ENCODE measurements around the gene SAXO1.
A peak's percentile ranks its signal among the peaks of the same experiment; 100 is the strongest.
"Not testable (repeated sequence)": the region's sequence is repeated elsewhere in the genome, so short reads cannot be mapped to it uniquely, and the experiment has no call there.

Gene SAXO1, protein sequence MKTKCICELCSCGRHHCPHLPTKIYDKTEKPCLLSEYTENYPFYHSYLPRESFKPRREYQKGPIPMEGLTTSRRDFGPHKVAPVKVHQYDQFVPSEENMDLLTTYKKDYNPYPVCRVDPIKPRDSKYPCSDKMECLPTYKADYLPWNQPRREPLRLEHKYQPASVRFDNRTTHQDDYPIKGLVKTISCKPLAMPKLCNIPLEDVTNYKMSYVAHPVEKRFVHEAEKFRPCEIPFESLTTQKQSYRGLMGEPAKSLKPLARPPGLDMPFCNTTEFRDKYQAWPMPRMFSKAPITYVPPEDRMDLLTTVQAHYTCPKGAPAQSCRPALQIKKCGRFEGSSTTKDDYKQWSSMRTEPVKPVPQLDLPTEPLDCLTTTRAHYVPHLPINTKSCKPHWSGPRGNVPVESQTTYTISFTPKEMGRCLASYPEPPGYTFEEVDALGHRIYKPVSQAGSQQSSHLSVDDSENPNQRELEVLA

DNA sequence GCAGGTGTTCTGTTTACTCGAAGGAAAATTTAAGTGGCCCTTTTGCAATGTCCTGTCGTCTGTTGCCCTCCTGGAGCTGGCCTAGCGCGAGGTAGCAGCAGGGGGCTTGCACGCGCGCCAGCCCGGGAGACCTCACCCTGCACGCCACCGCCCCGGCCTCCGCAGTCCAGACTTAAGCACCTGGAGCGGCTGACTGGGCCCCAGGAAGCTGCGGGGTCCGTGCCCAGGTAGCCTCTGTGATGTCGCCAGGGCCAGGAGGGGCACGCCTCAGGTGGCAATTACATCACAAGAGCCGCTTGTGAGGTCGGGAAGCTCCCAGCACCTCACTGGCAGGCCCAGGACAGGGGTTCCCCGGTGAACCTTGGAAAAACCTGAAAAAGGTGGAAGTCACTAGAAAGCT, at the start of gene SAXO1:
TSS of gene SAXO1 (minus strand) at position 195 of the 400 bp plus-strand sequence. CDS start 301 bp downstream, outside the sequence.
- Histone ChIP-seq H3K27ac (no peak within 1 kb of the TSS), H3K4me3 (no peak within 1 kb of the TSS)

GRCh38 chr9:19074836-19075235, 41.8 kb upstream of the SAXO1 start:
- Histone ChIP-seq H3K4me3 (no peak overlapping the region), H3K27ac (no peak overlapping the region)

- no peak overlapping the region for H3K4me3 ChIP-seq
These were observed 41.2 kb upstream of the SAXO1 start for GRCh38 chr9:19074229-19074628.

GRCh38 chr9:19057033-19057432, 24.0 kb upstream of the SAXO1 start:
- no peak overlapping the region for H3K27ac ChIP-seq

More at GRCh38 chr9:19074229-19074628, 41.2 kb upstream of the SAXO1 start:
- no peak overlapping the region for H3K27ac ChIP-seq

DNA sequence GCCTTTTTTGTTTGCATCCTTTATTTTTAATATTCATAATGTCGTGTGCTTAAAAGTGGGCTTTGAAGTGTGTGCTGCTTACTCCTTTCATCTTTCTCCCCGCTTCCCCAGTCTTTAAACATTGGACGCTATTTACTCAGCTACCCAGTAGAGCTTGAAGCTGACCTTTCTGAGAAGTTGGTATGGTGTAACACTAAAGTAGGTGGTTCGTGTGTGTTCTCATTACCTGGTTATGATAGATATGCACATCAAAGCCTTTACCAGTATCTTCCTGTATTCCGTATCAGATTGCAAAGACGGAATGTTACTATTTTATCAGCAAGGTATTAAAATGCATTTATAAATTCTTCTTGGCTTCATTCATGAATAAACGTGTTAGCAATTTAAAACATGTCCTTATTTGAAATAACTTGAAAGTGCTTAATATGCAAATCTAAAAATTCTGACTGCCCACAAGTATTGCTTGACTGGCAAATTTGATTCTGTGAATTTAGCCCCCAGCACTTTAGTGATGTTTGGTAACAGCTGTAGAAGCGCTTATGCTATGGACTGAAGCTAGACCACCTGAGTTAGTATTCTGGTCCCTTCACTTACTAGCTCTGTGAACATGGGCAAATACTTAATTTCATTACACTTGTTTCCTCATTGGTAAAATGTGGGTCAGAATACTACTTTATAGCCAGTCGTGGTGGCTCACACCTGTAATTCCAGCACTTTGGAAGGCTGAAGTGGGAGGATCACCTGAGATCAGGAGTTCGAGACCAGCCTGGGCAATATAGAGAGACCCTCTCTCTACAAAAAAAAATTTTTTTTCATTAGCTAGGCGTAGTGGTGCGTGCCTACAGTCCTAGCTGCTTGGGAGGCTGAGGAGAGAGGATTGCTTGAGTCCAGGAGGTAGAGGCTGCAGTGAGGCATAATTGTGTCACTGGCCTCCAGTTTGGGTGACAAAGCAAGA, 17.9 kb upstream of the SAXO1 start:
- H3K4me3 ChIP-seq, result peak overlapping the region; percentile 53 to 93 (median 75)
- H3K27ac ChIP-seq, result peak overlapping the region in 11 of 21 experiments; percentile 93 to 100 (median 97)

More at GRCh38 chr9:19057033-19057432, 24.0 kb upstream of the SAXO1 start:
- H3K4me3 ChIP-seq, result no peak overlapping the region

DNA sequence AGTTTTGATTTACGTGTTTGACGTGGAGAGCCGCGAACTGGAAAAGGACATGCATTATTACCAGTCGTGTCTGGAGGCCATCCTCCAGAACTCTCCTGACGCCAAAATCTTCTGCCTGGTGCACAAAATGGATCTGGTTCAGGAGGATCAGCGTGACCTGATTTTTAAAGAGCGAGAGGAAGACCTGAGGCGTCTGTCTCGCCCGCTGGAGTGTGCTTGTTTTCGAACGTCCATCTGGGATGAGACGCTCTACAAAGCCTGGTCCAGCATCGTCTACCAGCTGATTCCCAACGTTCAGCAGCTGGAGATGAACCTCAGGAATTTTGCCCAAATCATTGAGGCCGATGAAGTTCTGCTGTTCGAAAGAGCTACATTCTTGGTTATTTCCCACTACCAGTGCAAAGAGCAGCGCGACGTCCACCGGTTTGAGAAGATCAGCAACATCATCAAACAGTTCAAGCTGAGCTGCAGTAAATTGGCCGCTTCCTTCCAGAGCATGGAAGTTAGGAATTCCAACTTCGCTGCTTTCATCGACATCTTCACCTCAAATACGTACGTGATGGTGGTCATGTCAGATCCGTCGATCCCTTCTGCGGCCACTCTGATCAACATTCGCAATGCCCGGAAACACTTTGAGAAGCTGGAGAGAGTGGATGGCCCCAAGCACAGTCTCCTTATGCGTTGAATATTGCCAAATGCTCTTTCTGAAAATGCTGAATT, 17.1 kb upstream of the SAXO1 start:
- peak overlapping the region; percentile 53 to 93 (median 75) for H3K4me3 ChIP-seq
- H3K27ac ChIP-seq, result peak overlapping the region; percentile 63 to 100 (median 94)

- Histone ChIP-seq H3K27ac (peak within 1 kb of the TSS; percentile 63 to 100 (median 94)), H3K4me3 (peak within 1 kb of the TSS; percentile 53 to 93 (median 75))
These were observed 16.2 kb upstream of the SAXO1 start, which contains the start of gene RRAGA for GRCh38 chr9:19048966-19049916. TSS of gene RRAGA (plus strand) at chr9:19049427. CDS start at chr9:19049660, 233 bp downstream.

DNA sequence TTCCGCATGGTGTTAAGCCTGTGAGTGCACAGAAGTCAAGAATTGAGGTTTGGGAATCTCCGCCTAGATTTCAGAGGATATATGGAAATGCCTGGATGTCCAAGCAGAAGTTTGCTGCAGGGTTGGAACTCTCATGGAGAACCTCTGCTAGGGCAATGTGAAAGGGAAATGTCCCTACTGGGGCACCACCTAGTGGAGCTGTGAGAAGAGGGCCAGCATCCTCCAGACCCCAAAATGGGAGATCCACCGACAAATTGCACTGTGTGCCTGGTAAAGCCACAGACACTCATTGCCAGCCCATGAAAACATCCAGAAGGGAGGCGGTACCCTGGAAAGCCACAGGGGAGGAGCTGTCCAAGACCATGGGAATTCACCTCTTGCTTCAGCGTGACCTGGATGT, 3.6 kb upstream of the SAXO1 start:
- no peak overlapping the region for H3K4me3 ChIP-seq

GRCh38 chr9:19032406-19032805, 603 bp downstream of the SAXO1 start:
- Histone ChIP-seq H3K27ac (no peak overlapping the region), H3K4me3 (no peak overlapping the region)

More for the DNA sequence above, 3.6 kb upstream of the SAXO1 start:
- no peak overlapping the region for H3K27ac ChIP-seq

DNA sequence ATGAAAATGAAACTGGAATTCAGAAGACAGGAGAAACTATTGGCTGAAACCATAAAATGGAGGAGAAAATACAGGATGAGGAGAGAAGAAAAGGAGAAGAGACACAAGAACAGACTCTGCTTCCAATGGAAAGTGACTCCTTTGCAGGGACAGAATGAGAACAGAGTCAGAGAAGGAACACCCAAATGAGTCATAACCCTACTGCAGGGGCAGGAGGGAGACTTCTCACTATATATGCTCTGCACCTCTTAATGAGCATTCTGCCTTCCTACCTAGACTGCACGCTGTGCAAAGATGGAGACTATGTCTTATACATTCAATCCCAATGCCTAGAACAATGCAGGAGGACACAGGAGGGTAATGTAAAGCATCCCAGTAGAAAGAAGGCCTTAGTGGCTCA, 2.1 kb downstream of the SAXO1 start:
- no peak overlapping the region for H3K27ac ChIP-seq
- no peak overlapping the region for H3K4me3 ChIP-seq

GRCh38 chr9:19028835-19029451, 4.1 kb downstream of the SAXO1 start:
- H3K4me3 ChIP-seq, result no peak overlapping the region
- H3K27ac ChIP-seq, result peak overlapping the region in 1 of 21 experiments; percentile 18

GRCh38 chr9:19027825-19028224, 5.2 kb downstream of the SAXO1 start:
- H3K27ac ChIP-seq, result no peak overlapping the region
- no peak overlapping the region for H3K4me3 ChIP-seq

DNA sequence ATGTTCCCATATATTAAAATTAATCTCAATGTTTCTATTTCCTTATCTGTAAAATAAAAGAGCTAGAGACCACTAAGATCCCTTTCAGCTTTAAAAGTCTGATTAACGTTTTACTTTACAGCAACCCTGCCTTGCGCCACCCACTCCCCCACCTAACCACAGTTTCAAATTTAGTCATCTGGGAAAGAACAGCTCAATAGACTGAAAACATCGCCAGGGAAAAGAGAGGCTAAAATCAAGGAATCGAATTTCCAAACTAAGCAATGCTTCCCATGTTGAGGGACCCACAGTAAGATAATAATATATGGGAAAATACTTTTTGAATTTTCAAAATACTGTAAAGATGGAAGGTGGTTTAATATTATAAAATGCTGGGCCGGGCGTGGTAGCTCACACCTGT, 6.6 kb downstream of the SAXO1 start:
- Histone ChIP-seq H3K4me3 (no peak overlapping the region), H3K27ac (no peak overlapping the region)

- Histone ChIP-seq H3K27ac (no peak overlapping the region), H3K4me3 (no peak overlapping the region)
These were observed 9.9 kb downstream of the SAXO1 start for GRCh38 chr9:19023078-19023477.

- H3K4me3 ChIP-seq, result no peak overlapping the region
These were observed 10.8 kb downstream of the SAXO1 start for GRCh38 chr9:19022206-19022605.

DNA sequence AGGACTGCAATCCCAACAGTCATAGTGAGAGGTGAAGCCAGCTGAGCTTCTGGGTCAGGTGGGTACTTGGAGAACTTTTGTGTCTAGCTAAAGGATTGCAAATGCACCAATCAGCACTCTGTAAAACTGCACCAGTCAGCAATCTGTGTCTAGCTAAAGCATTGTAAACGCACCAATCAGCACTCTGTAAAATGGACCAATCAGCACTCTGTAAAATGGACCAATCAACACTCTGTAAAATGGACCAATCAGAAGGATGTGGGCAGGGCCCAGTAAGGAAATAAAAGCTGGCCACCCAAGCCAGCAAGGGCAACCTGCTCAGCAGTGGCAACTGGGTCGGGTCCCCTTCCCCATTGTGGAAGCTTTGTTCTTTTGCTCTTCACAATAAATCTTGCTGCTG, 11.4 kb downstream of the SAXO1 start:
- H3K4me3 ChIP-seq, H3K27ac ChIP-seq: not testable (repeated sequence)

More at GRCh38 chr9:19022206-19022605, 10.8 kb downstream of the SAXO1 start:
- H3K27ac ChIP-seq, result no peak overlapping the region

- Histone ChIP-seq H3K27ac (no peak overlapping the region), H3K4me3 (no peak overlapping the region)
These were observed 12.0 kb downstream of the SAXO1 start for GRCh38 chr9:19020886-19021455.

GRCh38 chr9:19018201-19018600, 14.8 kb downstream of the SAXO1 start:
- Histone ChIP-seq H3K4me3 (no peak overlapping the region), H3K27ac (no peak overlapping the region)

Measured in skin epidermis (tissue), 12 donors.